GM20000 (cell line): ENCODE measurements around the gene SAMSN1.

Experiments
- DNase-seq: peaks from one replicate; pipeline ENCODE4 v3.0.0; 2012; ENCODE audit warnings: low spot score
- CTCF ChIP-seq: IDR thresholded peaks from 2 replicates; pipeline ENCODE4 v1.5.1; 2012; ENCODE audit warnings: mild to moderate bottlenecking, control low read depth; ENCODE audit errors: extremely low read depth, missing control alignments

The SAMSN1 gene

GRCh38 chr21:14469641-14470040 is 76.5 kb downstream of the SAMSN1 start:
- no peak for TF ChIP-seq CTCF
- DNase-seq: no peak

GRCh38 chr21:14466715-14467114 is 79.4 kb downstream of the SAMSN1 start:
- no peak for DNase-seq
- TF ChIP-seq CTCF: no peak

- DNase-seq: no peak
- TF ChIP-seq CTCF: no peak
These were observed 88.4 kb downstream of the SAMSN1 start for GRCh38 chr21:14457762-14458161.

GRCh38 chr21:14456911-14457310 is 89.2 kb downstream of the SAMSN1 start:
- TF ChIP-seq CTCF: no peak
- no peak for DNase-seq

GRCh38 chr21:14454016-14455009 is 91.8 kb downstream of the SAMSN1 start:
- DNase-seq: peak; percentile 25
- no peak for TF ChIP-seq CTCF

GRCh38 chr21:14453339-14454015 is 92.6 kb downstream of the SAMSN1 start:
- DNase-seq: peak; percentile 52
- TF ChIP-seq CTCF: no peak

- no peak for TF ChIP-seq CTCF
These were observed 93.3 kb downstream of the SAMSN1 start for GRCh38 chr21:14452727-14453241.

More at GRCh38 chr21:14452727-14453241, 93.3 kb downstream of the SAMSN1 start:
- no peak for DNase-seq
